Gastroesophageal sphincter (tissue), 3 donors: ENCODE data around the gene CYS1.
"Not testable (repeated sequence)": the region's sequence is repeated elsewhere in the genome, so short reads cannot be mapped to it uniquely, and the experiment has no call there.

Experiments used
- CTCF ChIP-seq, 4 experiments: fragments of 200-600 bp in 2 of 4; fragments of 450-650 bp in 2 of 4; sonication (generic) in 1 of 4; IDR thresholded peaks; one replicate each; pipeline ENCODE4 v1.5.1; 2017 to 2019; ENCODE audit warnings: antibody characterized with exemption in 4 of 4, mild to moderate bottlenecking in 2 of 4, moderate library complexity in 2 of 4
- POLR2A ChIP-seq, 2 donors: fragments of 450-650 bp; IDR thresholded peaks; one replicate each; pipeline ENCODE4 v1.6.1; 2017; ENCODE audit warnings: antibody characterized with exemption in 2 of 2, mild to moderate bottlenecking in 2 of 2, moderate library complexity in 1 of 2

GRCh38 chr2:10012366-10012962, 67.7 kb downstream of the CYS1 start:
- TF ChIP-seq POLR2A, CTCF (IDR thresholded peaks at IDR 0.05): not testable (repeated sequence)
